DND-41 (cell line): ENCODE results near the gene UGT1A1.

ENCODE experiments used
- ATAC-seq: fragments of 200-7000 bp; cut with Tn5 transposase; 3 replicates; pipeline ENCODE4 v1.9.1; 2021; ENCODE audit warnings: low read depth; ENCODE audit not compliant: insufficient read depth
- DNase-seq: peaks from one replicate; pipeline ENCODE4 v3.0.0-alpha.2; 2020
- H2AFZ ChIP-seq: 2 replicates; pipeline ENCODE4 v1.6.0; 2012; ENCODE audit warnings: low read depth, low read length
- H3K27ac ChIP-seq: 2 replicates; pipeline ENCODE4 v1.5.1; 2012; ENCODE audit warnings: low read length, inconsistent platforms
- H3K27me3 ChIP-seq: fragments of 200-600 bp; sonication (generic); 2 replicates; pipeline ENCODE4 v1.6.0; 2012; ENCODE audit warnings: low read length, mild to moderate bottlenecking, inconsistent platforms; ENCODE audit not compliant: insufficient read depth, poor library complexity
- H3K36me3 ChIP-seq: 2 replicates; pipeline ENCODE4 v1.5.1; 2012; ENCODE audit warnings: low read length, inconsistent platforms; ENCODE audit not compliant: insufficient read depth
- H3K4me1 ChIP-seq: 2 replicates; pipeline ENCODE4 v1.5.1; 2012; ENCODE audit warnings: mild to moderate bottlenecking, low read length; ENCODE audit not compliant: insufficient read depth
- H3K4me2 ChIP-seq: 2 replicates; pipeline ENCODE4 v1.6.0; 2012; ENCODE audit warnings: mild to moderate bottlenecking, moderate library complexity, low read length, inconsistent platforms; ENCODE audit not compliant: insufficient read depth
- H3K4me3 ChIP-seq, 2 experiments: fragments of 200-600 bp in 1 of 2; shearing (Covaris generic) in 1 of 2; 2 replicates each; pipeline ENCODE4 v1.5.1; 2012 to 2016; ENCODE audit warnings: inconsistent platforms in 2 of 2, low read length in 2 of 2, mild to moderate bottlenecking in 2 of 2, low read depth in 1 of 2, moderate library complexity in 1 of 2
- H3K79me2 ChIP-seq: 2 replicates; pipeline ENCODE4 v1.6.0; 2012; ENCODE audit warnings: low read length, inconsistent platforms; ENCODE audit not compliant: insufficient read depth
- H3K9ac ChIP-seq: 2 replicates; pipeline ENCODE4 v1.6.0; 2012; ENCODE audit warnings: low read depth, mild to moderate bottlenecking, inconsistent platforms, low read length, moderate library complexity
- H3K9me3 ChIP-seq: 2 replicates; pipeline ENCODE4 v1.5.1; 2012; ENCODE audit warnings: low read length, moderate library complexity, mild to moderate bottlenecking, inconsistent platforms; ENCODE audit not compliant: insufficient read depth, severe bottlenecking
- H4K20me1 ChIP-seq: 2 replicates; pipeline ENCODE4 v1.6.0; 2012; ENCODE audit warnings: low read length; ENCODE audit not compliant: insufficient read depth
- EZH2 ChIP-seq: IDR thresholded peaks from 3 replicates; pipeline ENCODE4 v1.6.1; 2012; ENCODE audit warnings: borderline replicate concordance, low read depth, mild to moderate bottlenecking, moderate library complexity, low read length, inconsistent platforms; ENCODE audit not compliant: severe bottlenecking
- TF ChIP-seq, protein P1 (sequence below): IDR thresholded peaks from 2 replicates; pipeline ENCODE4 v1.5.1; 2012; ENCODE audit warnings: borderline replicate concordance, low read length, moderate library complexity, mild to moderate bottlenecking; ENCODE audit not compliant: poor library complexity, severe bottlenecking; ENCODE audit errors: extremely low read depth

UGT1A1 gene

DNA sequence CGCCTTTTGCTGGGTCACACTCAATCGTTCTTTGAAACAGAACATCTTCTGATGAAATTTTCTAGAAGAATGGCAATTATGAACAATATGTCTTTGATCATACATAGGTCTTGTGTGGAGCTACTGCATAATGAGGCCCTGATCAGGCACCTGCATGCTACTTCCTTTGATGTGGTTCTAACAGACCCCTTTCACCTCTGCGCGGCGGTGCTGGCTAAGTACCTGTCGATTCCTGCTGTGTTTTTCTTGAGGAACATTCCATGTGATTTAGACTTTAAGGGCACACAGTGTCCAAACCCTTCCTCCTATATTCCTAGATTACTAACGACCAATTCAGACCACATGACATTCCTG is 46.8 kb upstream of the UGT1A1 start:
- no peak overlapping the region for H3K4me2 ChIP-seq
- no peak overlapping the region for H3K4me3 ChIP-seq
- no peaks in the 10 kb centered on the region for H3K4me1 ChIP-seq
- ATAC-seq (no peak; the same call in 2 of the 3 replicates), DNase-seq (peak; percentile 10)
- H3K27me3 ChIP-seq = peaks cover 7% of the 10 kb centered on the region
- H3K27ac ChIP-seq = no peak overlapping the region
- no peak overlapping the region for H3K9ac ChIP-seq
- no peaks in the 10 kb centered on the region for H4K20me1 ChIP-seq
- TF ChIP-seq EZH2 = no peak
- TF ChIP-seq, protein P1, sequence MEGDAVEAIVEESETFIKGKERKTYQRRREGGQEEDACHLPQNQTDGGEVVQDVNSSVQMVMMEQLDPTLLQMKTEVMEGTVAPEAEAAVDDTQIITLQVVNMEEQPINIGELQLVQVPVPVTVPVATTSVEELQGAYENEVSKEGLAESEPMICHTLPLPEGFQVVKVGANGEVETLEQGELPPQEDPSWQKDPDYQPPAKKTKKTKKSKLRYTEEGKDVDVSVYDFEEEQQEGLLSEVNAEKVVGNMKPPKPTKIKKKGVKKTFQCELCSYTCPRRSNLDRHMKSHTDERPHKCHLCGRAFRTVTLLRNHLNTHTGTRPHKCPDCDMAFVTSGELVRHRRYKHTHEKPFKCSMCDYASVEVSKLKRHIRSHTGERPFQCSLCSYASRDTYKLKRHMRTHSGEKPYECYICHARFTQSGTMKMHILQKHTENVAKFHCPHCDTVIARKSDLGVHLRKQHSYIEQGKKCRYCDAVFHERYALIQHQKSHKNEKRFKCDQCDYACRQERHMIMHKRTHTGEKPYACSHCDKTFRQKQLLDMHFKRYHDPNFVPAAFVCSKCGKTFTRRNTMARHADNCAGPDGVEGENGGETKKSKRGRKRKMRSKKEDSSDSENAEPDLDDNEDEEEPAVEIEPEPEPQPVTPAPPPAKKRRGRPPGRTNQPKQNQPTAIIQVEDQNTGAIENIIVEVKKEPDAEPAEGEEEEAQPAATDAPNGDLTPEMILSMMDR = no peak
- H3K9me3 ChIP-seq = no peaks in the 10 kb centered on the region
- no peak overlapping the region for H2AFZ ChIP-seq
- H3K79me2 ChIP-seq = no peaks in the 10 kb centered on the region
- no peaks in the 10 kb centered on the region for H3K36me3 ChIP-seq

DNA sequence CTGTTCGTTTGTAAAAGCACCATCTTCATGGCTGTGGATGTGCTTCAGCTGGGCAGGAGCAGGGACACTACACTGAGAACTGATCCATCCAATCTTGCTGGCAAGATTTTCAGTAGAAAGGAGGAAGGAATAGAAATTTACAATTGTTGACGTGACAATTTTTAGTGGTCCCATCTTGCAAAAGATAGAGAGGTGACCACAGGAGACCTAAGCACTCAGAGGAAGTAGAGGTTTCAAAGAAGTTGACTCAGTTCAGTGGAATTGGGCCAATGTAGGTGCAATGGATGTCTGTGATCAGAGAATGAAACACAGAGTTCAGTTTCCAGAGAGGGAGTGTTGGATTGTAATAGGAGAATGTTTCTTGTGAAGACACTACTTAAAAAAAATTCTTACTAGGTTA is 45.9 kb upstream of the UGT1A1 start:
- Histone ChIP-seq H3K4me1 (no peaks in the 10 kb centered on the region), H3K9me3 (no peaks in the 10 kb centered on the region), H2AFZ (no peak overlapping the region), H3K79me2 (no peaks in the 10 kb centered on the region), H3K36me3 (no peaks in the 10 kb centered on the region), H3K27ac (no peak overlapping the region), H3K27me3 (peaks cover 7% of the 10 kb centered on the region), H3K9ac (no peak overlapping the region), H3K4me2 (no peak overlapping the region), H4K20me1 (no peaks in the 10 kb centered on the region), H3K4me3 (no peak overlapping the region)
- ATAC-seq = no peak
- DNase-seq = no peak
- TF ChIP-seq EZH2 = no peak
- TF ChIP-seq, protein P1 = no peak

DNA sequence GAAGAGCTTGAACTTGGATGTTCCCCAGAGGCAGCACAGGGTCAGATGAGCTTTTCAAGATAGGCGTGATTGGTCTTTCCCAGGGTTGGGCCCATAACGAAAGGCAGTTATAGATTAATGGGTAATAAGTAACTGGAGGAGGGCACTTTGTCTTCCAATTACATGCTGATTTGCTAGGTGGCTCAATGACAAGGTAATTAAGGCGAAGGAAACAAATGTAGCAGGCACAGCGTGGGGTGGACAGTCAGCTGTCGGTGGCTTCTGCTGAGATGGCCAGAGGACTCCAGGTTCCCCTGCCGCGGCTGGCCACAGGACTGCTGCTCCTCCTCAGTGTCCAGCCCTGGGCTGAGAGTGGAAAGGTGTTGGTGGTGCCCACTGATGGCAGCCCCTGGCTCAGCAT is 41.5 kb upstream of the UGT1A1 start, which contains the start of gene UGT1A4:
Gene UGT1A4 (plus strand): TSS at position 185 of the 400 bp plus-strand sequence. CDS start 85 bp downstream, at position 270.
- DNase-seq (no peak), ATAC-seq (no peak)
- no peak for TF ChIP-seq EZH2
- TF ChIP-seq, protein P1 = no peak
- Histone ChIP-seq H3K79me2 (no peaks in the 10 kb centered on the region), H3K4me1 (no peaks in the 10 kb centered on the region), H3K4me3 (no peak within 1 kb of the TSS), H3K4me2 (no peak within 1 kb of the TSS), H3K27ac (no peak within 1 kb of the TSS), H3K27me3 (peaks cover 7% of the 10 kb centered on the region), H3K9ac (no peak within 1 kb of the TSS), H4K20me1 (no peaks in the 10 kb centered on the region), H3K9me3 (no peaks in the 10 kb centered on the region), H2AFZ (no peak within 1 kb of the TSS), H3K36me3 (no peaks in the 10 kb centered on the region)
